Endothelial cell of umbilical vein (primary cell): ENCODE results near the gene TEX22.

Source experiments
- EZH2 ChIP-seq: IDR thresholded peaks from 2 replicates; pipeline ENCODE4 v1.6.1; 2012; ENCODE audit warnings: borderline replicate concordance, low read depth, mild to moderate bottlenecking, moderate library complexity, low read length, inconsistent platforms; ENCODE audit not compliant: severe bottlenecking
- FOS ChIP-seq: IDR thresholded peaks from 2 replicates; pipeline ENCODE4 v1.6.1; 2011; ENCODE audit warnings: mild to moderate bottlenecking, low read length, moderate library complexity, borderline replicate concordance; ENCODE audit not compliant: insufficient read depth
- GATA2 ChIP-seq: IDR thresholded peaks from 2 replicates; pipeline ENCODE4 v1.7.0; 2011; ENCODE audit warnings: low read depth, mild to moderate bottlenecking, moderate library complexity, mixed read lengths, low read length; ENCODE audit not compliant: insufficient read length, insufficient read depth
- JUN ChIP-seq: IDR thresholded peaks from 2 replicates; pipeline ENCODE4 v1.6.1; 2011; ENCODE audit warnings: borderline replicate concordance, low read depth; ENCODE audit not compliant: insufficient read length, insufficient read depth
- MYC ChIP-seq: IDR thresholded peaks from one replicate; pipeline ENCODE4 v1.6.1; 2011; ENCODE audit warnings: mild to moderate bottlenecking, low read depth, low read length
- POLR2A ChIP-seq: IDR thresholded peaks from 2 replicates; pipeline ENCODE4 v1.6.1; 2012; ENCODE audit warnings: low read depth, mild to moderate bottlenecking, control low read depth, low read length
- POLR2AphosphoS5 ChIP-seq: IDR thresholded peaks from 2 replicates; pipeline ENCODE4 v1.6.1; 2012; ENCODE audit warnings: low read depth, mild to moderate bottlenecking, control low read depth, low read length, moderate library complexity; ENCODE audit not compliant: insufficient read depth
- TF ChIP-seq, protein P1 (sequence below), 2 donors: IDR thresholded peaks; 1 replicate in 1 of 2; 2 replicates in 1 of 2; pipeline ENCODE4 v1.5.1; 2011; ENCODE audit warnings: low read length in 2 of 2, mild to moderate bottlenecking in 2 of 2, moderate library complexity in 2 of 2, control low read depth in 1 of 2, inconsistent platforms in 1 of 2, low read depth in 1 of 2; ENCODE audit not compliant: insufficient read depth in 1 of 2; ENCODE audit errors: extremely low read depth in 1 of 2
- TF ChIP-seq, protein P2 (sequence below): IDR thresholded peaks from 2 replicates; pipeline ENCODE4 v1.6.1; 2011; ENCODE audit not compliant: insufficient read depth, insufficient read length

DNA sequence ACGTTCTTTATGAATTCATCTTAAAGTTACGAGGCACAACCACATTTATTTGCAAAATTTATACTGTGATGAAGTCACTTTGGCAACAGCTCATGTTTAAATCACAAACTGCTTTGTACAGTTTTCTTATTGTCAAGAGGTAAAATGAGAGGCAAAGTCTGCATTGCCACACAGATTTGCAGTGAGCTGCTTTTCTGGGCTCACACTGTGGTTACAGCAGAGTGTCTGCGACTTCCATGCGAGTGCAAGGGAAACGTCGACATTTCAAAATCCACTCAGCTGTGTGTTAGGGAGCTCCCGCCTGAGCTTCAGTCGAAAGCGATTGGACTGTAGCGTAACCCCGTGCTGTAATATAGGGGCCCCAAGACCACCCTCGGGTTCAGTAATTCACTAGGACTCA is 34.3 kb downstream of the TEX22 start:
- TF ChIP-seq, protein P1, sequence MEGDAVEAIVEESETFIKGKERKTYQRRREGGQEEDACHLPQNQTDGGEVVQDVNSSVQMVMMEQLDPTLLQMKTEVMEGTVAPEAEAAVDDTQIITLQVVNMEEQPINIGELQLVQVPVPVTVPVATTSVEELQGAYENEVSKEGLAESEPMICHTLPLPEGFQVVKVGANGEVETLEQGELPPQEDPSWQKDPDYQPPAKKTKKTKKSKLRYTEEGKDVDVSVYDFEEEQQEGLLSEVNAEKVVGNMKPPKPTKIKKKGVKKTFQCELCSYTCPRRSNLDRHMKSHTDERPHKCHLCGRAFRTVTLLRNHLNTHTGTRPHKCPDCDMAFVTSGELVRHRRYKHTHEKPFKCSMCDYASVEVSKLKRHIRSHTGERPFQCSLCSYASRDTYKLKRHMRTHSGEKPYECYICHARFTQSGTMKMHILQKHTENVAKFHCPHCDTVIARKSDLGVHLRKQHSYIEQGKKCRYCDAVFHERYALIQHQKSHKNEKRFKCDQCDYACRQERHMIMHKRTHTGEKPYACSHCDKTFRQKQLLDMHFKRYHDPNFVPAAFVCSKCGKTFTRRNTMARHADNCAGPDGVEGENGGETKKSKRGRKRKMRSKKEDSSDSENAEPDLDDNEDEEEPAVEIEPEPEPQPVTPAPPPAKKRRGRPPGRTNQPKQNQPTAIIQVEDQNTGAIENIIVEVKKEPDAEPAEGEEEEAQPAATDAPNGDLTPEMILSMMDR (IDR thresholded peaks at IDR 0.05; ENCODE audit: extremely low read depth in 1 of 2, insufficient read depth in 1 of 2, low read depth in 1 of 2, low read length in 2 of 2), result no peak
- no peak for TF ChIP-seq POLR2A
- TF ChIP-seq MYC, result no peak
- no peak for TF ChIP-seq FOS
- TF ChIP-seq EZH2, result no peak
- TF ChIP-seq, protein P2, sequence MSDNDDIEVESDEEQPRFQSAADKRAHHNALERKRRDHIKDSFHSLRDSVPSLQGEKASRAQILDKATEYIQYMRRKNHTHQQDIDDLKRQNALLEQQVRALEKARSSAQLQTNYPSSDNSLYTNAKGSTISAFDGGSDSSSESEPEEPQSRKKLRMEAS, result no peak
- TF ChIP-seq POLR2AphosphoS5, result no peak
- no peak for TF ChIP-seq JUN
- TF ChIP-seq GATA2, result no peak
